Activated CD4-positive, alpha-beta T cell treated with anti-CD3 and anti-CD28 coated beads, Interleukin-2, amount 50 U/mL, for 48 hours (primary cell): ENCODE results near the gene DNAJA1.
"Not testable (repeated sequence)": the region's sequence is repeated elsewhere in the genome, so short reads cannot be mapped to it uniquely, and the experiment has no call there.

Experiments used
- DNase-seq, 2 experiments: peaks; one replicate each; pipeline ENCODE4 v3.0.0-alpha.2; 2020

The DNAJA1 gene

DNA sequence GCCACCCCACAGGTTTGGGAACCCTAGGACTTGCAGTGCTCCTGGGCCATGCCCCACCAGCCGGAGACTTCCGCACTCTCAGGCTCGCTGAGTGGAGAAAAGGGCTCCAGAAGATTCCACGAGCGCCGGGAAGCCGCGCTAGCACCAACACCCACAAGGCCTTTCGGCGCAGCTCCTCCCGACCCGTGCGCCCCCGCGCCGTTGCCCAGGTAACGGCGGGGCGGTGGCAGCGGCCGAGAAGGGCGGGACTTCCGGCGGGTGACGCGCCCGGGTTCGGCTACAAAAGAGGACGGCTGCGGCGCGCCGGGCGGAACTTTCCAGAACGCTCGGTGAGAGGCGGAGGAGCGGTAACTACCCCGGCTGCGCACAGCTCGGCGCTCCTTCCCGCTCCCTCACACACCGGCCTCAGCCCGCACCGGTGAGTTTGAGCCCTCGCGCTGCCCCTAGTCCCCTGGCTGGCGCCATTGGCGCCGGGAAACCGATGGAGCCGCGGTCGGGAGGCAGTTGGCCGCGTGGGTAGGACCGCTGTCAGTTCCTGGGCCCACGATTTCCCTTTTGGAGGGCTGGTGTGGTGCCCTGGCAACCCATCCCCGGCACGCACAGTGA, at the start of gene DNAJA1:
Gene DNAJA1, plus strand, starts transcription at position 308 of the 606 bp plus-strand sequence. CDS start 1,212 bp downstream, outside the sequence.
- DNase-seq, result peak; percentile 93 to 94

- DNase-seq, result no peak
Observed at GRCh38 chr9:32978051-32978450, 47.0 kb upstream of the DNAJA1 start.

- DNase-seq, result no peak
Observed at GRCh38 chr9:32986971-32987370, 38.1 kb upstream of the DNAJA1 start.

DNA sequence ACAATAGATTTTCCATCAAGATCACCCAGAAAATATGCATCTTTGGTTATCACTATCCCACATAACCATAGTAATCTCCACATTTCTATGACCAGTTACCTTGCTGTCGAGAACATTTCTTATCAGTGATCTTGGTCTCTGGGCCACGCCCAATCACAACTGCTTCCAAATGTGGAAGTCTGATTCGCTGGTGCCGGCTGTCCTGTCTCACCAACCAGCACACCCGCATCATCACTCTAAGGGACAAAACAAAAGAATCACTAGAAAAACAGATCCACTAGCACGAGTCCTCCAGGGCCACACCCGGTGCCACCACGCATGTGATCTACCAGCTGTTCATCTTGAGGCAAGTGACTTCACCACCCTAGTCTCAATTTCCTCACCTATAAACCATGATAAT, 35.4 kb upstream of the DNAJA1 start:
- DNase-seq, result no peak

GRCh38 chr9:32991897-32992594, 33.0 kb upstream of the DNAJA1 start:
- DNase-seq, result no peak

DNA sequence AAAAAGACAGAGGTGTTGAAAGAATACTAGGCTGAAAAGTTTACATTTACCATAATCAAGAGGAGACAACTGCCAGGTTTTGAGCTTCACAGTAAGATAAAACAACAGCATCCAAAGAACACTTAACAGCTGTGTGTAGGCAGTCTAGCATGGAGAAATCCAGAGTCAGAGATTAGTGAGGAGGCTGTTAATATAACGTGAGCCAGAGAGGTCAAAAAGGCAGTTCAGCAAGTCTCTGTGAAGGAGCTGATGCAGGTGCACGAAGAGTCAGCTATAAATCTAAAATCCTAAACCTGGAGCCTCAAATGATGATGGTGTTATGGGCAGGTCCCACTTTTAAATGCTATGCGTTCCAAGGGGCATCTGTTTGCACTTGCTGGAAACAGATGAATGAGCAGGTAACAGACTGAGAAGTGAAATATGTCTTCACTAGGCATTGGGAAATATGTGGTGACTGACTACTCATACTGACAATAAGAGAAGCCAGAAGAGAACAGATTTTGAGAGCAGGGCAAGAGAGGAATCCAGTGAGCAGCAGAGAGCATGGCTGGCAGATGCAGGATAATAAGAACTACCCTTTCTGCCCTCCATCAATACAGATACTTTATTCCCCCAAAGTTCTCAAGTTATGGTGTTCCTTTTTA, 32.4 kb upstream of the DNAJA1 start:
- no peak for DNase-seq

- DNase-seq, result peak; percentile 42 to 48
Observed at GRCh38 chr9:33000682-33001055, 24.4 kb upstream of the DNAJA1 start.

- DNase-seq, result not testable (repeated sequence)
Observed at GRCh38 chr9:33005335-33005734, 19.7 kb upstream of the DNAJA1 start.

DNA sequence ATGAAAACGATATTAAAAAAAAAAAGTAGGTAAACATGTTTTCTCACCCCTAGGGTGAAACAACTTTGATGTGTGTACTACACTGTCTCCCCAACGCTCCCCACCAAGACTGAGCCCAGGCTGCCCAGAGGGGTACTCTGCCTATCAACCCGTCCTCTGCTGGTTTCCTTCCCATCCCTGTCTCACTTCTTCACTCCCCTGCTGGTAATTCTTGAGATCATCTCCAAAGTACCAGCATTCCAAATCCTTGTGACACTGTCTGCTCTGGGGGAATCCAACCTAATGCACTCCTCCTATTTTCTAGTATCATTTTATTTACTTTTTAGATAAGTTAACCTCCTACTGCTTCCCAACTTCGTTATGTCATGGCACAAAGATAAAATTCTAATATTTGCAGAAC, 17.3 kb upstream of the DNAJA1 start:
- no peak for DNase-seq

DNA sequence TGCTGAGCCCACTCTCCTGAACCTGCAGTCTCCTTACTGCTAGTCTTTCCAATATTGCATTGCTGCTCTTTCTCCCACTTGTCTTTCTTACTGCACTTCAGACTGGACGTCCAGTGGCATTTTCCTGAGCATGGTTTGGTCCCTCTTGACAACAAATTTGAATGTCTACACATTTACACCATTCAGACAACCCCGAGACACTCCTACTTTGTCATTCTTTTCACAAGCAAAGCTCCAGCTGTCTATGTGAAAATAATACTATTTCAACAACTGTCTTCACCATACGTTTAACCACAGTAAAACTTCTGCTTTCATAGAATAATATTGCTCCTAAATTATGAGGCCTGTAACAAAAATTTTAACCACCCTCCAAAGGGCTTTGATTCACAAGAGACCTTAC, 13.2 kb upstream of the DNAJA1 start:
- DNase-seq, result no peak

- DNase-seq, result no peak
Observed at GRCh38 chr9:33012328-33013069, 12.6 kb upstream of the DNAJA1 start.

DNA sequence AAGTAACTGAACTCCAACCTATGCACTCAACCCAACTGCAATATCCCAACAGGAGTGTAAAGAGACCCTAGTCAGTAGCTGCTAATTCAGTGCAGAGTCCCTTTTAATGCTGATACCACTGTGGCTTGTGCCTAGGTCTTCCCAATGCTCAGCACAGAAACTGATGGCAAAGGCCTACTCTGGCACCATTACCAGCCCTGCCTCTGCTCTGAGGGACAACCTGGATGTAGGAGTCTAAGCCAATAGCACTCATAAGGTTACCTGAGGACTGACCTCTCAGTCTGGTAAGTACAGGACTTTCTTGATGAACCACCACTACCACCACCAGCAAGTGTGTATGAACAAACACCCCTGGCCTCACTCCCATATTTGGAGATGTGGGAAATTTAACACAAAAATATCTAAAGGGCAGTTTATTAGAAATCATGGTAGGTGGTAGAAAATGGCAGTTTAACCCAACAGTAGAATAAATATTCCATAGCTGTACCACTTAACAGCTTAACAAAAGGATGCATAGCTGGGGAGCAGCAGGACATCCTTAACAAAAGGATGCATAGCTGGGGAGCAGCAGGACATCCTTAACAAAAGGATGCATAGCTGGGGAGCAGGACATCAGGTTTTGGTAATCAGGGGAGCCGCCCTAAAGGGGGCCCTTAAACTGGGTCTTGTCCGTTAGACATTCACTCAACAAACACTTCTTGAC, 11.0 kb upstream of the DNAJA1 start:
- no peak for DNase-seq

- no peak for DNase-seq
Observed at GRCh38 chr9:33014665-33015014, 10.4 kb upstream of the DNAJA1 start.

DNA sequence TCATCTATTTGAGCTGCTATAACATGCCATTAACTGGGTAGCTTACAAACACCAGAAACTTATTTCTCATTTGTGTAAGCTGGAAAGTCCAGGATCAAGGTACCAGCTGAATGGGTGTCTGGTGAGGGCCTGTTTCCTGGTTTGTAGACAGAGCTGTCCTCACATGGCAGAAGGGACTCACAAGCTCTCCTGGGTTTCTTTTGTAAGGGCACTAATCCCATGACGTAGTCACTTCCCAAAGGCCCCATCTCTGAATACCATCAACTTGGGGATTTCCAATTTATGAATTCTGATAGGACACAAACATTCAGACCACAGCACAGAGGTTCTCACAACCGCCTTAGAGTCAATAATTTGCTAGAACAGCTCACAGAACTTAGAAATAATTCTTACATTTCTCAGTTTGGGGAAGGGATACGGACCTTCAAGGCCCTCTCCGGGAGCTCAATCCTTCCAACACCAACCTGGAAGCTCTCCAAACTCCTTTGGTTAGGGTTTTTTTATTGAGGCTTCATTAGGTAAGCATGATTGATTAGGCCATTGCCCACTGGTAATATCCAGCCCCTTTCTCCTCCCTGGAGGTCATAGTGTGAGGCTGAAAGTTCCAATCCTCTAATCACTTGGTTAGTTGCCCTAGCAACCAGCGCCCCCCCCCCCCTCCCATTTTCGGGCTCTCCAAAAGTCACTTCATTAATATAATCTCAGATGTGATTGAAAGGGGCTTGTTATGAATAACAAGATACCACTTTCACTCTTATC, 7.6 kb upstream of the DNAJA1 start:
- DNase-seq, result no peak

DNA sequence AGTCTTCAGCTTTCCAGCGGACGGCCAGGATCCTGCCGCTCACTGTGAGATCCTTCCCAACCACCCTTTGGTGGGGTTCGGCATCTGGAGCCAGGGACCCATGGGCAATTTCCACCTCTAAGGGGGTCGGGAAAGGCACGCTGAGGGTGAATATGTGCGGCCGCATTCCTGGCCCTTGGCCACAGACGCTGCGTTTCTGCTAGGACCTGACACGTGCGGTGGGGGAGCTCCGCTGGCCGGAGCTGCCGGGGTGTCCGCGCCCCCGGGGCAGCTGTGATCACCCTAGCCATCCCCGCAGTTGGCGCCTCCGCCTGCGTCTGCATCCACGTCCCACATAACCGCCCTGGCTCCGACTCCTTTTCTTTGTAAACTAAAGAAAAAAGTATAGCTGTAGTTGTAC, 5.3 kb upstream of the DNAJA1 start:
- DNase-seq, result no peak

- DNase-seq, result no peak
Observed at GRCh38 chr9:33022303-33022702, 2.8 kb upstream of the DNAJA1 start.

- no peak for DNase-seq
Observed at GRCh38 chr9:33022755-33023154, 2.3 kb upstream of the DNAJA1 start.

- no peak for DNase-seq
Observed at GRCh38 chr9:33023661-33024060, 1.4 kb upstream of the DNAJA1 start.

DNA sequence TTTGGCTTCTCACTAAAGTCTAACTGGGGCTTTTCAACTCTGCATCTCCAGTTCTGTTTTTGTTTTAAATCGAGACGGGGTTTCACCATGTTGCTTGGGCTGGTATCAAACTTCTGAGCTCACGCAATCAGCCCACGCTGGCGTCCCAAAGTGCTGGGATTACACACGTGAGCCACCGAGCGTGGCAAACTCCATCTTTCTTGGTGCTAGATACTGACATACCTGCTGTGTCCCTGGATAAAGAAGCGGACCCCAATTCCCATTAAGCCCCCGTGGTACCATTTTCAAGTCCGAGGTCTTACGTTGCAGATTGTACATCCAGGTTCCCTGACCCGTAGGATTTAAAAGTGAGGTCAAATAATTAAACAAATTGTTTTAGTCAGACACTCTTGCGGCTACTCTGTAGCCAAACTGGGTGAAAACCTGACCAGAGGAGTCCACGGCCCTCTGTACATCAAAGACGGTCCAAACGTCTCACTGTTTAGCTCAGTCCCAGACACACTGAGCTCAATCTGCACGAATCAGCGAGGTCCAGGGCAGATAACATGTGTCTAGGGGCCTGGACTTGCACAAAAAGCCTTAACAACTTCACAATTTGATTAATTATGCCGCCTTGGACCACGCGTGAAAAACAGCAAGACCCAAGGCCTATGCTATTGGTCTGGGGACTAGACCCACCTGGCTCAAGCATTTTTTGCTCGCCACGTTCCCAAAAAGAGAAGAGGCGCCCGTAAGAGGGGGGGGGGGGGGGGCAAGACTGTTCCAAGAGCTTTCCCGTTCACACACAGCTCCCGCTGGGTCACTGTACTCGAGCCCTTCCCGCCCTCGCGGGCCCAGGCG, 727 bp upstream of the DNAJA1 start:
- peak; percentile 40 to 58 for DNase-seq

GRCh38 chr9:33025572-33026342, 684 bp downstream of the DNAJA1 start:
- peak; percentile 78 to 81 for DNase-seq
